NB4 (cell line): ENCODE measurements around the gene FAM20A.

Experiments used
- DNase-seq: peaks from one replicate; pipeline ENCODE4 v3.0.0; 2010; ENCODE audit warnings: low read depth
- H3K4me3 ChIP-seq: one replicate; pipeline ENCODE4 v1.5.1; 2011; ENCODE audit warnings: mild to moderate bottlenecking, low read depth, low read length, moderate library complexity
- MYC ChIP-seq: IDR thresholded peaks from 2 replicates; pipeline ENCODE4 v1.6.1; 2011; ENCODE audit warnings: low read depth, low read length
- POLR2A ChIP-seq: IDR thresholded peaks from 2 replicates; pipeline ENCODE4 v1.6.1; 2011; ENCODE audit warnings: mild to moderate bottlenecking; ENCODE audit not compliant: insufficient read length; ENCODE audit errors: extremely low read depth
- TF ChIP-seq, protein P1 (sequence below): IDR thresholded peaks from one replicate; pipeline ENCODE4 v1.5.1; 2012; ENCODE audit warnings: low read depth, low read length
- TF ChIP-seq, protein P2 (sequence below): IDR thresholded peaks from 2 replicates; pipeline ENCODE4 v1.6.1; 2011; ENCODE audit warnings: low read depth, low read length

Gene FAM20A

DNA sequence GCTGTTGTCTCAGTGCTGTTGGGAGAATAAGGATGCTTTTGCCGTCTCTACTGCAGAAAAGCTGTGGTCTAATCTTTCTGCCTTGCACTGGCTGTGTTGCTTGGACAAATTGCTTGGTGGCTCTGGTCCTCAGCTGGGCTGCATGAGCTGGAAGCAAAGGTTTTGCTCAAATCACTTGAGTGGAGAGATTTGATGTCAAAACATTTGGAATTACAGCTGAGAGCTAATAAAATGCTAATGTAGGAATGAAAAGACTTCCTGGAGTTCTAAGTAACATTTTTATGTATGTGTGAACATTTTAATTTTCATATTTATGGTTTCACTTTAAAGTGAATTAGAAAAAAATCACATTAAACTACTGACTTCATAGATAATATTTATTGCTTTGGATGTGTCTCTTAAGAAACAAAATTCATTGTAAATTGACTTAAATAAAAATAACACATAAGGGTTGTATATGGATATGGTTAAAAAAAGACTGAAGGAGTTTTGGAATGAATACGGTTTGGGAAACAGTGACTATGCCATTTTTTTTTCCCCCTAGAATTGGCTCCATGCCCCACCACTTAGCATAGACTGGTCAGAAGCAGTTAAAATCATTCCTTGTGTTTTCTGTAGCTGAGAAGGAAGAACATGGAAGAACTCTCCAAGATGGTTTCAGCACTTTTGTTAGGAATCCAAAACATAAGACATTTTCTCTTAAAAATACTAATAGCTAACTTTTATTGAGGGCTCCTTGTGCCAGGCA lies 39.2 kb upstream of the FAM20A start:
- TF ChIP-seq MYC = no peak
- TF ChIP-seq, protein P1, sequence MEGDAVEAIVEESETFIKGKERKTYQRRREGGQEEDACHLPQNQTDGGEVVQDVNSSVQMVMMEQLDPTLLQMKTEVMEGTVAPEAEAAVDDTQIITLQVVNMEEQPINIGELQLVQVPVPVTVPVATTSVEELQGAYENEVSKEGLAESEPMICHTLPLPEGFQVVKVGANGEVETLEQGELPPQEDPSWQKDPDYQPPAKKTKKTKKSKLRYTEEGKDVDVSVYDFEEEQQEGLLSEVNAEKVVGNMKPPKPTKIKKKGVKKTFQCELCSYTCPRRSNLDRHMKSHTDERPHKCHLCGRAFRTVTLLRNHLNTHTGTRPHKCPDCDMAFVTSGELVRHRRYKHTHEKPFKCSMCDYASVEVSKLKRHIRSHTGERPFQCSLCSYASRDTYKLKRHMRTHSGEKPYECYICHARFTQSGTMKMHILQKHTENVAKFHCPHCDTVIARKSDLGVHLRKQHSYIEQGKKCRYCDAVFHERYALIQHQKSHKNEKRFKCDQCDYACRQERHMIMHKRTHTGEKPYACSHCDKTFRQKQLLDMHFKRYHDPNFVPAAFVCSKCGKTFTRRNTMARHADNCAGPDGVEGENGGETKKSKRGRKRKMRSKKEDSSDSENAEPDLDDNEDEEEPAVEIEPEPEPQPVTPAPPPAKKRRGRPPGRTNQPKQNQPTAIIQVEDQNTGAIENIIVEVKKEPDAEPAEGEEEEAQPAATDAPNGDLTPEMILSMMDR = no peak
- TF ChIP-seq, protein P2, sequence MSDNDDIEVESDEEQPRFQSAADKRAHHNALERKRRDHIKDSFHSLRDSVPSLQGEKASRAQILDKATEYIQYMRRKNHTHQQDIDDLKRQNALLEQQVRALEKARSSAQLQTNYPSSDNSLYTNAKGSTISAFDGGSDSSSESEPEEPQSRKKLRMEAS = no peak
- TF ChIP-seq POLR2A = no peak
- no peak for DNase-seq
- no peak overlapping the region for H3K4me3 ChIP-seq

DNA sequence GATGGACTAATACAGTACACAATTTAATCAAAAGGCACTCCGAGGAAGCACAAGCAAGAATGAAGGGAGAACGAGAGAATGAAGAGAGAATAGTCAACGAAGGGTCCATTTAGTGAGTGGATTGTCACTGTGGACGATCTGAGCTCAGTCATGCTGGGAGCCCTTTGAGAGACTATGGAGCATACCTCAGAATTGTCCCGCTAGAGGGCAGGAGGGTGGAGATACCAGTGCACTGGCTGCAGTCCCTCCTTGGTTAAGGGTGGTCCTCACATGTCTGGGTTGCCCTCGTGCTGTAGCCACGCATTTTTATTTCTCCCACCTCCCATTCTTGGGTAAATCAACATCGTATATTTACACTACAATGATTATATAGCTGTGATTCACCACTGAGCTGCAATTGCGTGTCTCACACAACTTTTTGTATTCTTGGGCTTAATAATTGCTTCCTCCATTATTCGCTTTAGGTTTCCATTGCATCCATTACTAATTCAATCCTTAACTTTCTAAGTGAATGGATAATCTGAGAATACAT lies 33.2 kb upstream of the FAM20A start:
- DNase-seq = no peak
- no peak overlapping the region for H3K4me3 ChIP-seq
- TF ChIP-seq MYC = no peak
- TF ChIP-seq POLR2A = no peak
- TF ChIP-seq, protein P1 = no peak
- TF ChIP-seq, protein P2 = no peak

DNA sequence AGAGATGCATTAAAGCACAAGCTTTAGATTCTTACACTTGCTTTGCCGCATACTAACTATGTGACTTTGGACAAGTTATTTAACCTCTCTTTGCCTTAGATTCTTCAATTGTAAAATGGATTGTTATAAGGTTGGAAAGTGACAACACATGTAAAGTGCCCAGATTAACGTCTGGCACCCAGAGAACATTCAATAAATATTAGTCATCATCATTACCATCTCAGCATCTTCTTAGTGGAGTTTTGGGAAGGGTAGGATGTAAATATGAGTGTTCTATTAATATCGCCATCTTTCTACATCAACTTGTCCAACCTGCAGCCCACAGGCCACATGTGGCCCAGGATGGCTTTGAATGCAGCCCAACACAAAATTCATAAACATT lies 27.4 kb upstream of the FAM20A start:
- TF ChIP-seq POLR2A = no peak
- TF ChIP-seq MYC = no peak
- TF ChIP-seq, protein P1 = no peak
- TF ChIP-seq, protein P2 = no peak
- H3K4me3 ChIP-seq = no peak overlapping the region
- DNase-seq = no peak

DNA sequence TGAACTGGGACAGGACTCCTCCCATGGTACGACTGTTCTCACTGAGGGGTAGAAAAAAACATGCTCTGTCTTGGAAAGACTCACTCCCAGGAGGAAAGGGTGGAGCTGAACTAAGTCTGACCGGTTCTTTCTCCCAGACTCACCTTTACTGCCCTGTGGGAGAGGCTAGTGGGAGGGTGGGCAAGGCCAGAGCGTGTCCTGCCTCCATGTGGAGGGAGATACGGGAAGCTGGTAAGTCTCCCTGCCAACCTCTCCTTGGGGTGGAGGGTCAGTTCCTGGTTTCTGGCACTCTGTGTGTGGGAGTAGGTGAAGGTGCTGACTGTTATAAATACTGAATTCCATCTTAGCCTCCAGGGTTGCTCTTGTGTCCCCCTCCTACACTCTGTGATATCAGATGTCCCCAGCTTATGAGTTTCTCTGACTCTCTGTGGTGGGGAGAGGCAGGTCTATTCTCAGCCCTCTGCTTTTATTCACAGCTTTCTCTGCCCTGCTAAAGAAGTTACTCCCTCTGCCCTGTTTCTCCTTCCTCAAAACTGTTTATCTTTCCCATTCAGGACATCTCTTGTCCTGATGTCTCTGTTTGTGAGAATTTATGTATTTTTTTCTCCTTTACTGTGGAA lies 26.9 kb upstream of the FAM20A start:
- DNase-seq = no peak
- TF ChIP-seq POLR2A (no peak), MYC (no peak)
- TF ChIP-seq, protein P2 = no peak
- TF ChIP-seq, protein P1 = no peak
- no peak overlapping the region for H3K4me3 ChIP-seq

DNA sequence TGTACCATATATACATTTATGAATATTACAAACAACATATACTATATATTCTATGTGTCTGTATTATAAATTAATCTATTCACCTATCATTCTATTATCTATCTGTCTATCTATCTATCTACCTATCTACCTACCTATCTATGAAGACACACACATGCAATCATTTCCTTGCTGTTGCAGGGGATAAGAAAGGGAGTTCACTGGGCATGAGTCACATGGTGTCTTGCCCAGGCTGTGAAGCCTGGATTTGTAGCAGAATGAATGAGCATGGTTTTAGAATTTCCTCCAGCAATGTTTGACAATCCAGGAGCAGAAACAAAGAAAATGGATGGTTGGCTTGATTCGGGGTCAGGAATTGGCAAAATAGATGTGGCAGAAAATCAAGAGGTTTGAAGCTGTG lies 23.2 kb upstream of the FAM20A start:
- no peak overlapping the region for H3K4me3 ChIP-seq
- DNase-seq = no peak
- TF ChIP-seq POLR2A (no peak), MYC (no peak)
- TF ChIP-seq, protein P2 = no peak
- TF ChIP-seq, protein P1 = no peak
